Lower leg skin (tissue), 4 donors: Measurements from ENCODE around the gene CSF2RB. TPM values are rescaled to one million over a fixed set of nuclear protein-coding genes. Genes with fewer than 3 reads are reported as not detected.

Source experiments
- DNase-seq, 2 donors: peaks; one replicate each; pipeline ENCODE4 v3.0.0-alpha.2; 2019; ENCODE audit warnings: low spot score in 2 of 2
- H3K4me3 ChIP-seq: fragments of 200-600 bp; sonication (generic); 2 replicates; pipeline ENCODE4 v1.5.1; 2017; ENCODE audit warnings: mild to moderate bottlenecking, low read depth; ENCODE audit not compliant: poor library complexity, severe bottlenecking
- POLR2A ChIP-seq, 2 donors: fragments of 450-650 bp; IDR thresholded peaks; one replicate each; pipeline ENCODE4 v1.6.1; 2016 to 2017; ENCODE audit warnings: antibody characterized with exemption in 2 of 2, mild to moderate bottlenecking in 1 of 2, moderate library complexity in 1 of 2
- WGBS, 2 donors: methylation state at CpG; one replicate each; pipeline ENCODE4 v1.1.5; 2018; 5-methylcytosine and 5-hydroxymethylcytosine counted together
- intact Hi-C: fragments of 100-400 bp; cut with DNase I; formaldehyde crosslinking; loops from one replicate; pipeline ENCODE4 v1.15.0; 2023; ENCODE audit warnings: low total_unique reads
- total RNA-seq, 4 donors: library from RNA; depleted of rRNA; stranded (reverse); fragments of >200 nt; gene quantifications; one replicate each; pipeline ENCODE4 v1.1.0, GENCODE V29; 2016
- TF ChIP-seq, protein P1 (sequence below), 3 donors: fragments of 450-650 bp; IDR thresholded peaks; one replicate each; pipeline ENCODE4 v1.5.1; 2016; ENCODE audit warnings: antibody characterized with exemption in 3 of 3, mild to moderate bottlenecking in 3 of 3, moderate library complexity in 2 of 3

Gene CSF2RB
- total RNA-seq, 4 donors from 2014 or later, result 3.2 to 10.7 (median 5.5) TPM

DNA sequence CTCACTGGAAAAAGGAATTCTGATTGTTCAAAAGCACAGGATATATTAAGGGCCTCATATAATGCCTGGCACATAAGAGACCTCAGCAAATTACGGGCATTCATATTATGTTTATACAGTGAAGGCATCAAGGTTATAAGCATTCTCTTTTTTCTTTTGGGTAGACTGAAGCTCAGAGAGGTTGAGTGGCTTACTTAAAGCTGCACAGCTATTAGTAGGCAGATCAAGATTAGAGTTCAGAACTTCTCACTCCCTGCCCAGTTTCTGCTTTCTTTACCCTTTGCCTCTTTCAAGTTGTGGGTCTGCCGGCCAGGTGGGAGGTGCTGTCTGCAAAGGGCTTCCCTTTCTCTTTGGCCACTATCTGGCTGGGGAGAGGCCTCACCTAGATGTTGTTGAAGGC lies 18.0 kb downstream of the CSF2RB start:
- H3K4me3 ChIP-seq, result no peak overlapping the region
- TF ChIP-seq, protein P1, sequence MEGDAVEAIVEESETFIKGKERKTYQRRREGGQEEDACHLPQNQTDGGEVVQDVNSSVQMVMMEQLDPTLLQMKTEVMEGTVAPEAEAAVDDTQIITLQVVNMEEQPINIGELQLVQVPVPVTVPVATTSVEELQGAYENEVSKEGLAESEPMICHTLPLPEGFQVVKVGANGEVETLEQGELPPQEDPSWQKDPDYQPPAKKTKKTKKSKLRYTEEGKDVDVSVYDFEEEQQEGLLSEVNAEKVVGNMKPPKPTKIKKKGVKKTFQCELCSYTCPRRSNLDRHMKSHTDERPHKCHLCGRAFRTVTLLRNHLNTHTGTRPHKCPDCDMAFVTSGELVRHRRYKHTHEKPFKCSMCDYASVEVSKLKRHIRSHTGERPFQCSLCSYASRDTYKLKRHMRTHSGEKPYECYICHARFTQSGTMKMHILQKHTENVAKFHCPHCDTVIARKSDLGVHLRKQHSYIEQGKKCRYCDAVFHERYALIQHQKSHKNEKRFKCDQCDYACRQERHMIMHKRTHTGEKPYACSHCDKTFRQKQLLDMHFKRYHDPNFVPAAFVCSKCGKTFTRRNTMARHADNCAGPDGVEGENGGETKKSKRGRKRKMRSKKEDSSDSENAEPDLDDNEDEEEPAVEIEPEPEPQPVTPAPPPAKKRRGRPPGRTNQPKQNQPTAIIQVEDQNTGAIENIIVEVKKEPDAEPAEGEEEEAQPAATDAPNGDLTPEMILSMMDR (IDR thresholded peaks at IDR 0.05), result no peak
- no peak for TF ChIP-seq POLR2A (IDR thresholded peaks at IDR 0.05)
- DNase-seq, result peak in 1 of 2 donors; percentile 0
- WGBS, 2 donors, result 77 to 85% methylated on average over 2 of the region's 2 CpGs
- intact Hi-C loops, result no loop called here

DNA sequence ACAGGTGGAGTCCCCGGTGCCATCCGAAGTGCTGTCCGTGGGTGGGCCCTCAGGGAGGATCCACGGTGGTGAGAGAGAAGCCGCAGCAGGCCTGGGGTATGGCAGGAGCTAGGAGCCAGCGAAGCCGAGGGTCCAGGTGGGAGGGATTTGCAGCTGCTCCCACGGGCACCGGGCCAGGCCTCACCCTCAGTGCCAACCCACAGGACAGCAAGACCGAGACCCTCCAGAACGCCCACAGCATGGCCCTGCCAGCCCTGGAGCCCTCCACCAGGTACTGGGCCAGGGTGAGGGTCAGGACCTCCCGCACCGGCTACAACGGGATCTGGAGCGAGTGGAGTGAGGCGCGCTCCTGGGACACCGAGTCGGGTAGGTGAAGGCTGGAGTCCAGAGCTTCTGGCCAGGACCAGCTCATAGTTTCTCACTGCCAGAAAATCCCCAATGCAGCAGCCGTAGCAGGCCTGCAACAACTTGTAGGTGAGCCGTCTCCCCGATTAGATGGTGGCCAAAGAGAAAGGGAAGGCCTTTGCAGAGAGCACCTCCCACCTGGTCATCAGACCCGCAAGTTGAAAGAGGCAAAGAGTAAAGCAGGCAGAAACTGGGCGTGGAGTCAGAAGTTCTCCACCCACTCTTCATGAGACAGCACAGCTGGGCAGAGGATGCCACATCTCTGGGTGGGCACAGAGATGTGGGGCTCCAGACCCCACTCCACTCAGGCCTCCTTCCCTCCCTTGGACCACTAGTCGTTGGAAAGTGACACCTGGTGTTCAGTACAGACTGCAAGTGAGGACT lies 20.4 kb downstream of the CSF2RB start:
- DNase-seq, result peak in 1 of 2 donors; percentile 76
- H3K4me3 ChIP-seq, result no peak overlapping the region
- 88 to 89% methylated on average over 23 to 25 of the region's 25 CpGs for WGBS, 2 donors
- TF ChIP-seq POLR2A (IDR thresholded peaks at IDR 0.05), result no peak
- TF ChIP-seq, protein P1 (IDR thresholded peaks at IDR 0.05), result no peak
- intact Hi-C loops, result no loop called here

DNA sequence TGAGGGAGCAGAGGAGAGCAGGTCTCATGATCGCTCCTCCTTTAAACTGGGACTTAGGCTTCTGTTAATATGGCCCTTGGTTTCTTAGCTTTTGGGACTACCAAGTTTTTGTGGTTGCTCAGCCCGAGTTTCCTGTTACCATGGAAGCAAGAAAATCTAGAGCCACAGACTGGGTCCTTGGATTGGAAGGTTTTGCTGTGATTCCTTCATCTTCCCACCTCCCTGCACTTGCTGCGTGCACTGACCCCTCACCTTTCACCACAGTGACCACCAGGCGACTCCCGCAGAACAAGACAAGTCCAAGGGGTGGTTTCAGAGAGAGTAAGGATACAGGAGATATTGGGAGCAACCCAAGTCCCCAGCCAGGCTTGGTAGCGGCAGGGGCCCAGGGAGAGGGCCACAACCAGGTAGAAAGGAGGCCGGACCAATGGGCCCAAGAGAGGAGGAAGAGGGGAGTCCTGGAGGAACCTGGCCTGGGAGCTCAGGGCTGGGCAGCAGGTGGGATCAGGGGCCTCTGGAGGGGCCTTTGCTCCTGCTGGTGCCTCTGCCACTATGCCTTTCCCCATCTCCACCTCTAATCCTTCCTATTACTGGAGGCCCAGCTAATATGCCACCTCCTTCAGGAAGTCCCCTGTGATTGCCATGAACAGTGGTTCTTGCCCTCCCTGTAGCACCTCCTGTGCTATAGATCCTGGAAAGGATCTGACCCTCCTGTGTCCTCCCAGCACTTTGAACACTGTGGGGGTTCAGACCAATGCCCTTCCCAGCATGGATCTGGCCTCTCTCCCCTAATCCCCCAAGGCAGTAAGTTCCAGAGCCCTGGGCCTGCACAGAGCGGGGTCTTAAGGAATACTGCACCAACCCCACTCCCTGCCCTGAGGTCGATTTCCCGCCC lies 21.2 kb downstream of the CSF2RB start:
- DNase-seq, result peak in 1 of 2 donors; percentile 78
- intact Hi-C loops, result no loop called here
- WGBS, 2 donors, result 83 to 92% methylated on average over 10 of the region's 10 CpGs
- H3K4me3 ChIP-seq, result no peak overlapping the region
- TF ChIP-seq, protein P1 (IDR thresholded peaks at IDR 0.05), result no peak
- no peak for TF ChIP-seq POLR2A (IDR thresholded peaks at IDR 0.05)

DNA sequence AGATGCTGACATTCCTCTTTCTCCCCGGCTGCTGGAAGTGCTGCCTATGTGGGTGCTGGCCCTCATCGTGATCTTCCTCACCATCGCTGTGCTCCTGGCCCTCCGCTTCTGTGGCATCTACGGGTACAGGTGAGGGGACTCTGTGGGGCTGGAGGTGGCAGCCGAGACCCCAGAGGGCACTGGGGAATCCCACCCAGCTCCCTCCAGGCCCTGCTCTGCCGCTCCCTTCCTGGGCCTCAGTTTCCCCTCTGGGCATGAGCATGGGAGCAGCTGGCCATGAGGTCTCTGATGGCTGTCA lies 21.8 kb downstream of the CSF2RB start:
- no peak for DNase-seq
- TF ChIP-seq, protein P1 (IDR thresholded peaks at IDR 0.05), result no peak
- TF ChIP-seq POLR2A (IDR thresholded peaks at IDR 0.05), result no peak
- intact Hi-C loops, result no loop called here
- WGBS, 2 donors, result 84 to 89% methylated on average over 6 to 7 of the region's 7 CpGs
- H3K4me3 ChIP-seq, result no peak overlapping the region

DNA sequence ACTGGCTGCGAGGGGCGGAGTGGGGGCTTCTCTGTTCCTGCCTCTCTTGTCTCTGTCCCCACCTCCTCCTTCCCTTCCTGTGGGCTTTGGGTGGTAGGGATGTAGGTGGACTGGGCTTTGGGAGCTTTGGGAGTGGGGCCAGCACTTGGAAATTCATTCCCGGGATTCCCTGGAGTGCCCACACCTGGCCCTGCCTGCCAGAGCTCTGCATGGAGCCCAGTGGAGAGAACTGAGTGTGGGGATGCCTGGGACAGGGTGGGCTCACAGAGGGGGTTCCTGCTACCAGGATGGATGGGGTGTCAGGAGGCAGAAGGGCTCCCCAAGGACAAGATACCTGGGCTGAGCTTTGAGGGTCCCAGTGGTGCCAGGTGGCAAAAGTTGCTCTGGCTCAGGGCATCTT lies 22.3 kb downstream of the CSF2RB start:
- TF ChIP-seq, protein P1 (IDR thresholded peaks at IDR 0.05), result no peak
- no peak for TF ChIP-seq POLR2A (IDR thresholded peaks at IDR 0.05)
- intact Hi-C loops, result no loop called here
- DNase-seq, result peak in 1 of 2 donors; percentile 57
- 71 to 92% methylated on average over 3 of the region's 3 CpGs for whole genome bisulfite sequencing, 2 donors
- no peak overlapping the region for H3K4me3 ChIP-seq
